HG03175 (cell line): ENCODE data around the gene PSME1.
A peak's percentile ranks its signal among the peaks of the same experiment; 100 is the strongest.

Experiments used
- ATAC-seq: cut with Tn5 transposase; IDR thresholded peaks from one replicate; pipeline ENCODE4 v1.9.1; 2021; ENCODE audit warnings: mild to moderate bottlenecking, moderate library complexity; ENCODE audit not compliant: unreplicated experiment

Gene PSME1

DNA sequence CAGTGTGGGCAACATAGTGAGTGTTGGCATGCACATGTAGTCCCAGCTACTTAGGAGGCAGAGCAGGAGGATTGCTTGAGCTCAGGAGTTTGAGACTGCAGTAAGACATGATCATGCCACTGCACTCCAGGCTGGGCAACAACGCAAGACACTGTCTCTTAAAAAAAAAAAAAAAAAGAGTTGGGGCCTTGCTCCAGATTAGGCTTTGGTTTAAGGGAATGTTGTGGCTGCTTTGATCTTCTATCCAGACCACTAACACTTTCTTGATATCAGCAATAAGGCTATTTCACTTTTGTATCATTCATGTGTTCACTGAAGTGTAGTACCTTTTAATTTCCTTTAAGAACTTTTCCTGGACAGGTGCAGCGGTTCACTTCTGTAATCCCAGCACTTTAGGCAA is 8.3 kb upstream of the PSME1 start:
- no peak for ATAC-seq

DNA sequence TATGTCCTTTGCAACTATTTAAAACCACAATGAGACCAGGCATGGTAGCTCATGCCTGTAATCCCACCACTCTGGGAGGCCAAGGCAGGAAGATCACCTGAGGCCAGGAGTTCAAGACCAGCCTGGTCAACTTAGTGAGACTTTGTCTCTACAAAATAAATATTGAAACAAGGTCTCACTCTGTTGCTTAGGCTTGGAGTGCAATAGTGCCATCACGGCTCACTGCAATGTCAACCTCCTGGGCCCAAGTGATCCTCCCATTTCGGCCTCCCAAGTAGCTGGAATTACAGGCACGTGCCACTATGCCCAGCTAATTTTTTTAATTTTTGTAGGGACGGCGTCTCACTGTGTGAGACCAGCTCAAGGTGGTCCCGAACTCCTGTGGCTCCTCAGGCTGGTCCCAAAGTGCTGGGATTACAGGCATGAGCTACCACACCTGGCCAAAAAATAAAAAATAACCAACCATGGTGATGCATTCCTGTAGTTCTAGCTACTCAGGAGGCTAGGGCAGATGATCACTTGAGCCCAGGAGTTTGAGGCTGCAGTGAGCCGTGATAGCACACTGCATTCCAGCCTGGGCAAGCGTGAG is 6.5 kb upstream of the PSME1 start:
- no peak for ATAC-seq

DNA sequence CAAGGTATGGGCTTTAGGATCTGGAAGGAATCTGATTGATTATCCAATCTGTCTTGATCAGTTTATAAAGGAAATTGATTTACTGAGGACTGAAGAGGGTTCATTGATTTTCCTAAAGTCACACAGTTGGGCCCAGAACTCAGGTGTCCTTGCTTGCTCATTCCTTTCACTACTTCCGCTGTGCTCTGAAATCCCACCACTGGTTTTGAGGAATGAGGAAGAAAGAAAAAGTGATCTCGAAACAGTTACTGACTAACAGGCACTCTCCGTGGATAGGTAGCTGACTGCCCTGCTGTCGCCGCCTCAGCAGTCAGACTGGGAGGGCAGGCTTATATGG is 5.6 kb upstream of the PSME1 start, which contains the start of gene FITM1:
TSS of gene FITM1 (plus strand) at position 280 of the 337 bp plus-strand sequence. CDS start 905 bp downstream, outside the sequence.
- no peak for ATAC-seq

DNA sequence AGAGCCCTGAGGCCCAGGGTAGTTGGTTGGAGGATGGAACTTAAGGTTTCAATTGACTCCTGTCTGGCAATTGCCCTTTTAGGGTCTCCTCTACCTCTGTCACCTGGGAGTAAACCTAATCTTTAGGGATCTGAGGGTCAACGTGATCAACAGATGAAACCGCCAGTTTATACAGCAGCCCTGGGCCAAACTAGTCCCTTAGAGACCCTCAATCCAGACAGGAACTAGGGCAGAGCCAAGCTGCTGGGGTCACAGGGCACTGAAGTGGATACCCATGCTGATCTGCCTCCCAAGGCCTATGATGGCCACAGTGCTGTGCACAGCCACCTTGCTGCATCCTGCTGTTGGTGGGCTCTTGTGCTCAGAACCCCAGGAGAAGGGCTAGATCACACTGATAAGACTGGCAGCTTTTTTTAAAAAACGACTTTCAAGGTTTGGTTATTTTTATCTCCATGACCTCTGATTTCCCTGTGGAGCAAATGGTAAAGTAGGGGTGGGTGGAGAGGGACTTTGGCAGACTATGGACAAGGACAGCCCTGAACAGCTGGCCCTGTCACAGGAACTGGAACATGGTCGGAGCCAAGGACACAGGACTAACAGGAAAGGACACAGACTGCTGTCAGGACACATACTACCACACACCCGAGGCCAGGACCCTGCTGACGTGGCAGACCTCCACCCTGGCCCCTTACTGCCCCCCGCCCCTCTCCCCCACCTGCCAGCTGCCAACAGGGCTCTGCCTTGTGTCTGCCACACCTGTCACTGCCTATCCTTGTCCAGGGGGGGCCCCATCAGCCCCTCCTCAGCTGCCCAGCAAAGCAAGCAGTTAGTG is 5.1 kb upstream of the PSME1 start:
- ATAC-seq, result no peak

DNA sequence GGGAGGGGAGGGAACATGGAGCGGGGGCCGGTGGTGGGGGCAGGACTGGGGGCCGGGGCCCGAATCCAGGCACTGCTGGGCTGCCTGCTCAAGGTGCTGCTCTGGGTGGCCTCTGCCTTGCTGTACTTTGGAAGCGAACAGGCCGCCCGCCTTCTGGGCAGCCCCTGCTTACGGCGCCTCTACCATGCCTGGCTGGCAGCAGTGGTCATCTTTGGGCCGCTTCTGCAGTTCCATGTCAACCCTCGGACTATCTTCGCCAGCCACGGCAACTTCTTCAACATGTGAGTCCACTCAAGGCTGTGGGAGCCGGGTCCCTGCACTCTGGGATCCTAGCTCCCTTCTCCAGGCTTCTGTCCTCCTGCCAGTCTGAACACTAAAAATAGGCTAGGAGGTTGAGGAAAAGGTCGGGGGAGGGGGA is 4.4 kb upstream of the PSME1 start:
- ATAC-seq, result no peak

DNA sequence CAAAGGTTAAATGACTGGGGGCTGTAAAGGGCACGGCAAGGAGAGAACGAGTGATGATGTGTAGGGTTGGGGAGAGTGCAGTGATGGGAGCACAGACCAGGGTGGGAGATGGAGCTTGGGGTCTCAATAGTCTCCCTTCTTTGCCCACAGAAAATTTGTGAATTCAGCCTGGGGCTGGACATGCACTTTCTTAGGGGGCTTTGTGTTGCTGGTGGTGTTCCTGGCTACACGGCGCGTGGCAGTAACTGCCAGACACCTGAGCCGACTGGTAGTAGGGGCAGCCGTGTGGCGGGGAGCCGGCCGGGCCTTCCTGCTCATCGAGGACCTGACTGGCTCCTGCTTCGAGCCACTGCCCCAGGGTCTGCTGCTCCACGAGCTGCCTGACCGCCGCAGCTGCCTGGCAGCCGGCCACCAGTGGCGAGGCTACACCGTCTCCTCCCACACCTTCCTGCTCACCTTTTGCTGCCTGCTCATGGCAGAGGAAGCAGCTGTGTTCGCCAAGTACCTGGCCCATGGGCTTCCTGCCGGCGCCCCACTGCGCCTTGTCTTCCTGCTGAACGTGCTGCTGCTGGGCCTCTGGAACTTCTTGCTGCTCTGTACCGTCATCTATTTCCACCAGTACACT is 3.8 kb upstream of the PSME1 start:
- no peak for ATAC-seq

DNA sequence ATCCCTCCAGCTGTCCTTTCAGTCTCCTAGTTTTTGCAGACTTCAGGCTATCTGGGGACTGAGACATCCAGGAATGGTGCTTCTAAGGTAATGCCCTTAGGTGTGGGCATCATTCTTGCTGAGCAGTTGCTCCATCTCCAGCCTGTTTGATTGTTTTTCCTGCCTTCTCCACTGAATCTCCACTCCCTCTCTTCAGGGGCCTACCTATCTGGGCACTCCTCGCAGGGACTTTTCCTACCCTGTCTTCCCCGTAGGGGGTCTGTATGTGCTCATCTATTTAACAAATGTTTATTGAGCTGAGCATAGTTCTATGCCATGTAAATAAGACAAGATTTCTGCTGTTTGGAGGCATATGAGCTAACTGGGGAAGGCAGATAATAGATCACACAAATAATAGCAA is 3.0 kb upstream of the PSME1 start:
- no peak for ATAC-seq

DNA sequence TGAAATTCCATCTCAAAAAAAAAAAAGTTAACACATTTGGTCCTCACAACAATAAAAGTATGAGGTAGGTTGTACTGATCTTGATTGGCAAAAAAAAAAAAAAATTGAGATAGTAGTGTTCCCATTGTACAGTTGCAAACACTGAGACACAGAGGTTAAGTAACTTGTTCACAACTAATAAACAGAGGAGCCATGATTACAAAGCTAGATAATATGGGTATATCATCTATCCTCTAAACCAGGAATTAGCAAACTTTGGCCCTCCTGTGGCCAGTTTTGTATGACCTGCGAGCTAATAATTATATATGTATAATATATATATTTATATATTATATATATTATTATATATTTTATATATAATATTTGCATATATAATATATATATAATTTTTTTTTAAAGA is 2.3 kb upstream of the PSME1 start:
- ATAC-seq, result no peak

DNA sequence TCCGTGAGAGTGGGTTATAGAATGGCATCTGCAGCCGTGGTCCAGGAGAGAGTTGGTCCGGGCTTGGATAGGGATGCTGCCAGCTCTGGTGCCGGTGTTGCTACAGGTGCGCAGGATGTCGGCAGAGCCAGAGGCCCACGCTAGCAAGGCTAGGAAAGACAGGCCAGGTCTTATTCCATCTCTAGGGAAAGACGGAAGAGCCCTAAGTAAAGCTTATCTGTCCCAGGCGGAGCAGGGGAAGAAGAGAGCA is 485 bp upstream of the PSME1 start:
- no peak for ATAC-seq

DNA sequence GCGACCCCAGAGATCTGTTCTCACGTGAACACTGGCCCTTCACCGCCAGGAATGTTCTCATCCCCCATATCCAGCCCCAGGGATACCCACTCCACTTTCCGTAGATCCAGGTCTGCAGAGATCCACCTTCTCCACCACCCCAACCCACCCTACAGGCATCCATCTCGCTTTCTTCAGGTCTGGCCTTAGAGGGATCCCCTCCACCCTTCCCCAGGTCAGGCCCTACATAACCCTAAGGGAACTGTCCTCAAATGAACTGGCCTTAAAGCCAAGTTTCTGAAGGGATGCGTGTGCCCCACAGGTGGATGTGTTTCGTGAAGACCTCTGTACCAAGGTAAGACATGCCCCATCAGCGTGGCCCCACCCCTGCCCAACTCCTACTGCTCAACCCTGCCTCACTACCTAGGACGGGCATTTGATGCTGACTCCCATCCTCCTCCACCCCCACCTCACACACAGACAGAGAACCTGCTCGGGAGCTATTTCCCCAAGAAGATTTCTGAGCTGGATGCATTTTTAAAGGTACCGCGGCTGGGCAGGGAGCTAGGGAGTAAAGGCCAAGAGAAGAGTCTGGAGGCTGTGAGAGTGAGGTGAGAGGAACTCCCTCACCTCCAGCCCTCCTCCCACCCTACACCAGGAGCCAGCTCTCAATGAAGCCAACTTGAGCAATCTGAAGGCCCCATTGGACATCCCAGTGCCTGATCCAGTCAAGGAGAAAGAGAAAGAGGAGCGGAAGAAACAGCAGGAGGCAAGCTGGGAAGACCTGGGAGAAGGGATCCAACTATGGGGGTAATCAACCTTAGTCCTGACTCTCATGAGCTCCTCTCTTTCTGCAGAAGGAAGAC is 912 bp downstream of the PSME1 start:
- ATAC-seq, result no peak

DNA sequence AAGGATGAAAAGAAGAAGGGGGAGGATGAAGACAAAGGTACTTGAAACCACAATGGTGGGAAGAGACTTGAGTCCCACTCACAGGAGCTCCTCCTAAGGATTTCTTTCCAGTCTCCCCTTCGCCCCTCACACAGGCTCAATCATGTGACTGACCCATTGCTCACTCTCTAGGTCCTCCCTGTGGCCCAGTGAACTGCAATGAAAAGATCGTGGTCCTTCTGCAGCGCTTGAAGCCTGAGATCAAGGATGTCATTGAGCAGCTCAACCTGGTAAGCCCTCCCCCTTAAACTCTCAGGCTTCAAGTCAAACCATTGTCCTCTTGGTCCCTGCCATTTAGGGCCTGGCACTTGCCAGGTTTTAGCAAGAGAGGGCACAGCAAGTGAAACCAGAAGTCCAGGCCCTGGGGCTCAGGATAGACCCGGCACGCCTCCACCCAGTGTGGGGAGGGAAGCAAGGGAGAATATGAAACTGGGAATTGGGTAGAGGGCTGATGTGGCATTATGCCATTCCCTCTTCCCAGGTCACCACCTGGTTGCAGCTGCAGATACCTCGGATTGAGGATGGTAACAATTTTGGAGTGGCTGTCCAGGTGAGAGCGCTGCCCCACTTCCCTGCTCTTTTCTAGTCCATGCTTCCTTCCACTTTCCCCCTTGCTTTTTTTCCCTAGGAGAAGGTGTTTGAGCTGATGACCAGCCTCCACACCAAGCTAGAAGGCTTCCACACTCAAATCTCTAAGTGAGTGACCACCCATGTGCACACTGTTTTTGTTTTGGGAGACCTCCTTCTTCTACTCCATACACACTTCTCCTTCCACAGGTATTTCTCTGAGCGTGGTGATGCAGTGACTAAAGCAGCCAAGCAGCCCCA is 1.8 kb downstream of the PSME1 start:
- ATAC-seq, result no peak

DNA sequence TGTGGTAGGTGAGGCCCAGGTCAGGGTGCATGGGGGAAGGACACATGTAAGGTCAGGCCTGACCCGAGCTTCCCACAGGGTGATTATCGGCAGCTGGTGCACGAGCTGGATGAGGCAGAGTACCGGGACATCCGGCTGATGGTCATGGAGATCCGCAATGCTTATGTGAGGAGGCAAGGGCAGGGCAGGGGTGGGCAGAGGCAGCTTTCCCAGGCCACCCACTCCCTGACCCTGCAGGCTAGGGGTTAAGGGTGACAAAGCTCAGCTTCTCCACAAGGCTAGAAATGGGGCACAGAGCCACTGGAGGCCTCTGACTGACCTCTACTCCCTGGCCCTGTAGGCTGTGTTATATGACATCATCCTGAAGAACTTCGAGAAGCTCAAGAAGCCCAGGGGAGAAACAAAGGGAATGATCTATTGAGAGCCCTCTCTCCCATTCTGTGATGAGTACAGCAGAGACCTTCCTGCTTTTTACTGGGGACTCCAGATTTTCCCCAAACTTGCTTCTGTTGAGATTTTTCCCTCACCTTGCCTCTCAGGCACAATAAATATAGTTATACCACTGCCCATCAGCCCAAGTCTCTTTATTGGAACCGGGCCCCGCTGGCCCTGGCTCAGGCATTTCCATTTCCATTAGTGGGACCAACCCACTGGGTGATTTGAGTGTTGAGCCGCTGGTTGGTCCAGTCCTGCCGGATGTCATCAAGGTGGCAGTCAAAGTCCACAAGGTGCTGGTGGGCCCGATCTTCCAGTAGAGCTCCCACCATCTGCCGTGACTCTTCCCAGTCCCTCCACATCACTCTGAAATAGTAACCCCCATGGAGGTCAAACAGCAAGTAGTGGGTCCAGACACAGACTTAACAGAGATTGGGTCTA is 2.6 kb downstream of the PSME1 start:
- no peak for ATAC-seq

DNA sequence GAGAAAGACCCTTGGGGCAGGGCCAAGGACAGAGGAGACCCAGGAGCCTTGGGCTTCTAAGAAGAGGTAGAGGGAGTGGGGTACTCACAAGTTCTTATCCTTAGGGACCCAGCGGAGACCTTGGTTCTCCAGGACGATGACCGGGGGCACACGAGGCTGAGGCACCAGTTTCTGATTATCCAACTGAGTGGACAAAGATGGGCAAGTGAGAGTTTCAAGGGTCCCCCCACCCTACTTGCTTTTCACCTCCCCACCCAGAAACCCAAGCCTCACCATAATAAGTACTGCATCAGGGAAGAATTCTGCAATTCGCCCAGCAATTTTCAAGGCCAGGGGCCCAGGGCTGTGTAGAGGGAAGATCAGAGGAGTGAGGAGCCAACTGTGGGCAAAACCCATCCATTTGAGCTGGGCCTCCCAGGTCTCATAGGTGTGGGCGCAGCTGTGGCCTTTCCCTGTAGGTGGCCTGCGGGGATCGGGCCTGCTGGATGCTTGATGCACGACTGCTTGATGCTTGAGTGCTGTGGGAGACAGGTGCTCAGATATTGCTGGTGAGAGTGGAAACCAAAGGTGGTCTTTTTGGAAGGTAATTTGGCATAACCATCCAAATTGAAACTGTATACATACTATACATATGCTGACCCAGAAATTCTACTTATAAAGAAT is 3.4 kb downstream of the PSME1 start:
- ATAC-seq, result no peak

DNA sequence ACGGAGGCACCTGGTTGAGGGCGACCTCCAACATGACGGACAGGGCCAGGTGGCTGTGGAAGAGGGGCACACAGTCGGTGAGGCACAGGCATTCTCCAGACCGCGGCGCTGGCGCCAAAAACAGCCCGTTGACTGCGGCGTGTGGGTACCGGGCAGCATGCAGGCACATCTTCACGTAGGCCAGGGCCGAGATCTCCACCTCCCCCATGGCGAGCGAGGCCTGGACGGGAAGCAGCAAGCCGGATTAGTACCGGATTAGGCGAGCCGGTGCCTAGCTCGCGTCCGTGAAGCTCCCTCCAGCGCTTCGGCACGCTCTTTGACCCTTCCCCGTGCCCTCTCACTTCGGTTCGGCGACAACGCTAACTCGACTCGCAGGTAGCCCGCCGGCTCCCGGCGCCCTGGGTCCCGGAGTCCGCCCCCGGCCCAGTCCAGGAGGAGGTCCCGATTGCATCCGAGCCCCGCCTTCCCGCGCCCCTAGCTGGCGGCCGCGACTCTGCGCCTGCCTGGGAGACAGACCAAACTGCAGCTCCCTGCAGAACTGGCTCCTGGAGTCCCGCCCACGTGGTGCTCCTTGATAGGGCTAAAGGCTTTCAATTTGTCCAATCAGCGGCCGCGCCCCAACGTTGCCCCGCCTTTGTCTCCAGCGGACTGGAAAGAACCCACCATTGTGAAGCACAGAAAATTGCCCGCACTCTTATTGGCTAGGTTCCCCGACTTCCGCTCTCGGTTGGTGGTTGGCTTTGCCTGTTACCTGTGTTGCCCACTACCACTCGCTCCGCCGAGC is 5.3 kb downstream of the PSME1 start, which contains the start of gene EMC9:
TSS of gene EMC9 (minus strand) at position 495 of the 784 bp plus-strand sequence. CDS start at position 208, 287 bp downstream.
- ATAC-seq, result peak; percentile 89

DNA sequence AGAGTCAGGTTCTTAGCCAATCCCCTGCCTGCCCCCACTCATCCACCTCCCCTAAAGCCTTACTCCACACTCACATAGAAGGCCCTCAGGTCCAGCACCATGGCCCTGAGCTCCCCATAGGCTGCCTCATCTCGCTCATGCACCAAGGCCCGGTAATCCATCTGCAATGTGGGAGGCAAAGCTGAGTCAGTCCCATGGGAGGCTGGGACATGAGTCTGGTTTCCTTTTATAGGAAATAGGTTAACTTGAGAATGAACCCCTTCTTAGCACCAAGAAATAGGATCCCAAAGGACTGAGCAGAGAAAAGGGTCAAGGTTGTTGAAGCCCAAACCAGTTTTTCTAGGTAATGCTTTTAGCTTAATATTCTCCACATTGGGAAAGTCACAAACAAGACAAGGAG is 7.5 kb downstream of the PSME1 start:
- no peak for ATAC-seq

DNA sequence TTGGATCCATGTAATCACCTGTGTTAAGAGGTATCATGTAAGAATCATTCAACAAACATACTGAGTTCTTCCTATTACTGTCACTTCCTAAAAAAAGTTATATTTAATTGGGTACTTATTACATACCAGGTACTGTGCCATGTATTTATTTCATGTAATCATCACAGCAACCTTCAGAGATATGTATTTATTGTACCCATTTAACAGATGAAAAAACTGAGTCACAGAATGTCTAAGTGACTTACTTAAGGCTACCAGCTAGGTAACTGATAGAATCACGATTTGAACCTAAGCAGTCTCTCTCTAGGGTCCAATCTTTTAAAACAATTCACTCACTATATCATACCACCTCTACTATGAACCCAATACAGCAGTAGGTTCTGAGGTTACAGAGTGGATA is 8.5 kb downstream of the PSME1 start:
- ATAC-seq, result no peak

DNA sequence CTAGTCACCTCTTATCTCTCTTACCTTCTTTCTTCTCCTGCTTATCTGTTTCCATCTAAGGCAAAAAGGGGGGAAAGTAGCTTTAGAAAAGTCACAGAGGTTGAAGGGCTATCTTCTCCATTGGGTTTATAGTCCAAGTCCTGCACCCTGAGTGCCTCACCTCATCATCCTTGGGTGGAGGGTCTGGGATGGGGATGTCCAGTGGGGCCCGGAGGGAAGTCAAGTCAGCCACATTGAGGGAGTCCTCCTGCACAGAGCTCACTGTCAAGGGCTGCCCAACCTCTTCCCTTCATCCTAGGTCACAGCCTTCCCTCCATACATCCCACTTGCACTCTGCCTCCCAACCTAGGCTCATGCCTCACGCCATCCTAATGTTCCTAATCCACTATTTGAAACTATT is 9.2 kb downstream of the PSME1 start:
- ATAC-seq, result no peak
